Right lobe of liver (tissue), 4 donors: ENCODE results near the gene SLC35F4.

Experiments
- POLR2A ChIP-seq: fragments of 450-650 bp; IDR thresholded peaks from one replicate; pipeline ENCODE4 v1.6.1; 2017; ENCODE audit warnings: antibody characterized with exemption, mild to moderate bottlenecking
- TF ChIP-seq, protein P1 (sequence below), 4 donors: fragments of 200-600 bp in 3 of 4; fragments of 450-650 bp in 1 of 4; IDR thresholded peaks; one replicate each; pipeline versions ENCODE4 v1.5.1 to v1.8.0; 2016 to 2022; ENCODE audit warnings: antibody characterized with exemption in 4 of 4, mild to moderate bottlenecking in 2 of 4
- donor health status: DM: no; HTN: no; CAD: no.
- donor health status: DM: no; HTN: no; CAD: no.
- donor health status: DM: no; HTN: yes; CAD: no.

DNA sequence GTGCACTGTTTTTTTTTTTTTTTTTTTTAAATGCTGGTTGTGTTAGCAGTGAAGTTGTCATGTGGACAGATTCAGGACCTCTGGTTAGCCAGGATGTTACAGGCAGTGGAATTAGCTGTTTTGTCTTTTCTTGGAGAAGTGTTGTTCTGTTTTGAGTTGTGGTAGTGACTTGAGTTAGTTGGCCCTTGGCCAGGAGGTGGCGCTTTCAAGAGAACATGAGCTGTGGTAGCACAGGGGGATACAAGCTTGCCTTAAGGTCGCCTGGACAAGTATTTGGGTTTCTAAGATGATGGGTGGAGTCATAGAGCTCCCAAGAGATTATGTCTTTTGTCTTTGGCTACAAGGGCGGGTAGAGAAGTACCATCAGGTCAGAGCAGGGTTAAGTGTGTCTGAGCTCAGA lies 338.9 kb downstream of the SLC35F4 start:
- TF ChIP-seq POLR2A, result no peak
- TF ChIP-seq, protein P1, sequence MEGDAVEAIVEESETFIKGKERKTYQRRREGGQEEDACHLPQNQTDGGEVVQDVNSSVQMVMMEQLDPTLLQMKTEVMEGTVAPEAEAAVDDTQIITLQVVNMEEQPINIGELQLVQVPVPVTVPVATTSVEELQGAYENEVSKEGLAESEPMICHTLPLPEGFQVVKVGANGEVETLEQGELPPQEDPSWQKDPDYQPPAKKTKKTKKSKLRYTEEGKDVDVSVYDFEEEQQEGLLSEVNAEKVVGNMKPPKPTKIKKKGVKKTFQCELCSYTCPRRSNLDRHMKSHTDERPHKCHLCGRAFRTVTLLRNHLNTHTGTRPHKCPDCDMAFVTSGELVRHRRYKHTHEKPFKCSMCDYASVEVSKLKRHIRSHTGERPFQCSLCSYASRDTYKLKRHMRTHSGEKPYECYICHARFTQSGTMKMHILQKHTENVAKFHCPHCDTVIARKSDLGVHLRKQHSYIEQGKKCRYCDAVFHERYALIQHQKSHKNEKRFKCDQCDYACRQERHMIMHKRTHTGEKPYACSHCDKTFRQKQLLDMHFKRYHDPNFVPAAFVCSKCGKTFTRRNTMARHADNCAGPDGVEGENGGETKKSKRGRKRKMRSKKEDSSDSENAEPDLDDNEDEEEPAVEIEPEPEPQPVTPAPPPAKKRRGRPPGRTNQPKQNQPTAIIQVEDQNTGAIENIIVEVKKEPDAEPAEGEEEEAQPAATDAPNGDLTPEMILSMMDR (IDR thresholded peaks at IDR 0.05), result no peak
